Stimulated activated CD8-positive, alpha-beta memory T cell treated with anti-CD3 and anti-CD28 coated beads, Interleukin-15, amount 100 ng/mL, for 24 hours (primary cell): Measurements from ENCODE around the gene ITGA11.

Experiments
- DNase-seq: peaks from one replicate; pipeline ENCODE4 v3.0.0-alpha.2; 2020; ENCODE audit warnings: low read depth

Gene ITGA11

GRCh38 chr15:68352401-68353062 is 79.4 kb downstream of the ITGA11 start:
- no peak for DNase-seq

DNA sequence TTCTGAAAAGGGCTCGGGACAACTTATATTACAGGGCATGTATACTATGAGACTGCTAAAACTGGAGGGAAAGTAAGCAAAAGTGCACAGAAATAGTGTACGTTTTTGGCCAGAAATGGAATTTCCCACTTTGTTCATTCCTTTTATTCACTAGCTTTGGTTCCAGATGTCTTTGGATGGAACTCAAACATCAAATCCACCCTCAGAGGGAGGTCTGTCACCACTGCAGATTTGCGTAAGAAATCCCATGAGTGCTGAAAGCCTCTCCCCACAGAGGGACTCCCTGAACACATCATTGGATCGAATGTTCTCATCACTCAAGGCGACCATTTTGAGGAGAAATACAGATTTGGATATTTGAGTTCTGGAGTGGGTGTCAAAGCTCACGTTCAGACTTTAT is 82.8 kb downstream of the ITGA11 start:
- DNase-seq: no peak

DNA sequence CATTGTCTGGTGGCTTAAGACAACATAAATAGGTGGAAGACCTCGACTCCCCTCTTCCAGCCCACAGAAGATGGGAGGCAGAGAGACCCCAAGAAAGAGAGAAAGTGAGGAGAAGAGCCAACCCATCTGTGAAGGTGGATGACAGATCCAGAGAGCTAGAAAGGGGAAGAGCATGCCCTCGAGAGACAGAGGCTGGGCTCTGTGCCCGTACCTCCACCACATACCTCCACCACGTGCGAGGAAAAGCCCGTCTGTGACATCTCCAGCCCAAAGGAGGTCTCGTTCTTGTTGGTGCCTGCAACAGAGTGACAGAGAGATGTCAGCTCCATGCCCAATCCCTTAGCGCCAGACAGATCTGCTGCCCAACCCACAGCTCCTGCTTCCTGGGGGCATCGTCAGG is 83.4 kb downstream of the ITGA11 start:
- no peak for DNase-seq

DNA sequence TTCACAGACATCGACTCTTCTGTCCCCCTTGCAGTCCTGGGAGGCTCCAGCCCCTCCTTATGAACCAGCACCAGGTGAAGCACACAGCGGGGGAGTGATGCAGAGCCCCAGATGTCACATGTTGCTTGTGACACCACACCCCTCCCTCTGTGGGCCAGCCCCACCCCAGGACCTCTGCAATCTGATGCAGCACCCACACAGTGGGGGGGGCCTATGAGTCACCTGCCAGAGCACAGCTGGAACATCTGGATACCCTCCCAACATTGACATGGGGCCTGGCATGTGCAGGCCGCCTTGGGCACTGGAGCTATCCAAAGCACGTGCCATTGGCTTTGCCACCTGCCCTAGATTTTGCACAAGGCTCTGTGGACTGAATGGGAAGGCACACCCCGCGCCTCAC is 83.9 kb downstream of the ITGA11 start:
- DNase-seq: no peak

GRCh38 chr15:68347392-68347791 is 84.6 kb downstream of the ITGA11 start:
- no peak for DNase-seq

DNA sequence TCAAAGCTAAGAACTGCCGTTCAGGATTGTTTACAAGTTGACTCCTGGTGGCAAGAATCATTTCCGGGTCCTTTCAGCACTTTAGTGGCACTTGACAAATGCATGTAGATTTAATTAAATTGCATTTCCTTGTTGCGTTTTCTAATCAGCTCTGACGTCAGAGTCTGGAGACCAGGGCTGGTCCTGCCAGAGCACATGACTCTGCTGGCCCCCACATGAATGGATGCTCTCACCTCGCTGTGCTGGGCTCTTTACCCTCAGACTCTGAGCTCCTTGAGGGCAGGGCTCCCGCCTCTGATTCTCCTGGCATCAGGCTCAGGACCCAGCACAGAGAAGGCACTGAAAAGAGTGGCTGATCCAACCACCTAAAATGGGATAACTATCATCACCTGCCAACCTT is 85.0 kb downstream of the ITGA11 start:
- DNase-seq: no peak

- DNase-seq: no peak
These were observed 86.5 kb downstream of the ITGA11 start for GRCh38 chr15:68345481-68345880.

DNA sequence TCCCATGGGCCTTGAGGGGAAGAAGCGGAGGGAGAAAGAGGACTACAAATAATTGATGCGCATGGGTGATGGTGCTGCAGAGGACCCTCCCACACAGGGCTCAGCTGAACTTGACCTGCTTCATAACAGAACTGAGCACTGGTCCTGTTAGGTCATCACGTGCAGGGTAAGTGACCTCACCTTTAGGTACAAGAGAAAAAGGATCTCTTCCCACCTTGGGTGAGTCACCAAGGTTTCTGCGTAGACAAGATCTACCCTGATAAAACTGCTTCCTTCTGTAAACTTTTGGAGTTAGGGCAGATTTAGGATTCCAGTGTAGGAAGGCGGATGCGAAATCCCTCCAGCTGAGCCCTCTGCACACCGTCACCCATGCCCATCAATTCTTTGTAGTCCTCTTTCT is 87.4 kb downstream of the ITGA11 start:
- no peak for DNase-seq

DNA sequence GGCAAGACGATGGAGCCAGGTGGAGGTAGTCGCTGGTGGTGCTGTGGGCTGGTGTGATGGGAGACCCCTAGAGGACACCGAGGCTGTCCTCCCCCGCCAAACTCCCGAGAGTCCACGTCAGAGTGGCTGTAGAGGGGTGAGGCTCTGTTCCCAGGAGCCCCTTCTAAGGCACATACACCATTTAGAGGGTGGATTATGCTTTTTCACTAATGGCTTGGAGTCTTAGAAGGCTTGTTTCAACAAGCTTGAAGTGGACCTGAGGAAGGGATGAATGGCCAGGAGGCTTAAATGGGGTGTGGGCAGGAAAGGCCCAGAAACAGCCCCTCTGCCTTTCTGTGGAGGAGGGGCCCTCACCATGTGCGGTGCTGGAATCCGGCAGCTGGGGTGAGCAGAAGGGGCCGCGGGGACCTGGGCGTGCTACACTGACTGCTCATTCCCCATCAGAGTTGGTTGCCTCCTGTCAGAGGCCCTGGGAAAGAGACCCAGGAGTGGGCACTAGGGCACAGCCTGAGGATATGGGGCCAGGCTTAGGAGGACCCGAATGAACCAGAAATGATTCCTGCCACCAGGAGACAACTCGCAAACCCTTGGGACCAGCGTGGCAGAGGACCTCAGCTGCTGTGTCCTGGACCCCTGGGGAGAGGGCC is 88.3 kb downstream of the ITGA11 start:
- DNase-seq: no peak

GRCh38 chr15:68341760-68342725 is 89.9 kb downstream of the ITGA11 start:
- no peak for DNase-seq

DNA sequence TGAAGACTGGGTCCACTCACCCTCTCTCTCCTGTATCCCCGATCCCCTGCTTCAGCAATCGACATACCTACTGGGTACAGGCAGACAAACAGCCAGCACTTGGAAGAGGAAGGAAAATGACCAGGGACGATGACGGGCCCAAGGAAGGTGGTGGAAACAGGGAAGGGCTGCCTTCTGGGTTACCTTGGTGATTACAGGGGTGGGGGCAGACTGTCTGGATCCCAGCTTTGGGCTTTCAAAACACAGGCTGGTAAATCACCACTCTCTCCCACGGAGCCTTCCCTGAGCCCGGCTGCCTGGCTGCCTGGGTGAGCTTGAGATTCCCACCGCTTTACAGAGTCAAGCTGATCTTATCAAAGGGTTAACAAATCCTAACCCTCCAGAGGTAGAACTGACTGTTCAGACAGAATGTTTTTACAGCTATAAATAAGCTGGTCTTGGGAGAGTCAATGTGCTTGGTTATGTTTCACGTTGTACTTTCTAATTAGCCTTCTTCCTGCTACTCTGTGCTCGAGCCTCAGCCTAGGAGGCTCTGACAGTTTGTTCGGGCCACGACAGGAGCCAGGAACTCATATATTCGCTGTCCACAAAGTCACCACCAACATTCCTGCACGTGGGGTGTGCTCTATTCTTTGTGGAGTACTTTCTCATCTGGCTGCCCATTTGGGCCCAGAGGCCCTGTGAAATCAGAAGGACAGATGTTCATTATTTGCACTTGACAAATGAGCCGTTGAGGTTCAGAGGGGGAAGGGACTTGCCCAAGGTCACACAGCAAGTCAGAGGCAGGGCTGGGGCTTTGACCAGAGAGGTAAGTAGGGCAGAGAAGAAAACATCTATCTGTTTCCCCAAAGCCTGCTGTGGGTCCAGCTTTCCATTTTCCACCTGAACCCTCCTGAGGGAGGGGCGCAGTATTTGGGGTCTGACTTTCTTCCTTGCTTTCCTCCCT is 91.0 kb downstream of the ITGA11 start:
- no peak for DNase-seq

GRCh38 chr15:68339481-68339880 is 92.5 kb downstream of the ITGA11 start:
- no peak for DNase-seq

DNA sequence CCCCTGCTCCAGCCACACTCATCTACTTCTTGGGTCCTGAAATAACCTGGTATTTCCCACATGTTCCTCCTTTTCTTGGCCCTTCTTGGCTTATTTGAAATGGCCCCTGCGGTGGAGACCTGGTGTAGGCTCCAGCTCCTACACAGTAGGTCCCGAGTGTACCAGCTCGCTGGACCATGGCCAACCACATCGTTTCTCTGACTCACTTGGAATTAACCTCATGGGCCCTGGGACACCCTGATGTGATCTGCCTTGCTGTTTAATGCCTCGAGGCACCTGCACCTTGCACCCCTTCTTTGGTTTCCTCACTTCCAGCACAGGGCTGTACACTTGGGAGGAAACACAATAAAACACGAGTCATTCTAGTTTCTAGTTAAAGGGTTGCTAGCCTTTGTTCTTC is 94.1 kb downstream of the ITGA11 start:
- DNase-seq: no peak

GRCh38 chr15:68336516-68336915 is 95.4 kb downstream of the ITGA11 start:
- no peak for DNase-seq

GRCh38 chr15:68335655-68336054 is 96.3 kb downstream of the ITGA11 start:
- no peak for DNase-seq

DNA sequence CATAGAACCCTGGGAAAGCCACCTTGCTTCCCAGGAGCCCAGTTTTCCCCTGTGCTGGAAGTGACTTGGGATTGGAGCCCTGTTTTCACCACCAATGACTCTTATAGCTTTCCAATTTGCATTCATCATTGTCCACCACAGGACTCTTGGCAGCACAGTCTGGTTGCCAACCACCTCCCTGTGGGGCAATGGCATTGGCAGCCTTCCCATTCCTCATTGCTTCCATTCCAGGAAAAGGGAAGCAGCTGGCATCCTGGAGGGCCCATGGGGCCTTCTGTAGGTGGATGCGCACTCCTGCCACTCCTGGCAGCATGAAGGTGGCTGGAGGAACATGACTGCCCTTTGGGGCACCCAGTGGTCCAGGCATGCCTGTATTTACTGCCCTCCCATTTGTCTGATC is 96.7 kb downstream of the ITGA11 start:
- DNase-seq: no peak

GRCh38 chr15:68334661-68335124 is 97.3 kb downstream of the ITGA11 start:
- DNase-seq: no peak

DNA sequence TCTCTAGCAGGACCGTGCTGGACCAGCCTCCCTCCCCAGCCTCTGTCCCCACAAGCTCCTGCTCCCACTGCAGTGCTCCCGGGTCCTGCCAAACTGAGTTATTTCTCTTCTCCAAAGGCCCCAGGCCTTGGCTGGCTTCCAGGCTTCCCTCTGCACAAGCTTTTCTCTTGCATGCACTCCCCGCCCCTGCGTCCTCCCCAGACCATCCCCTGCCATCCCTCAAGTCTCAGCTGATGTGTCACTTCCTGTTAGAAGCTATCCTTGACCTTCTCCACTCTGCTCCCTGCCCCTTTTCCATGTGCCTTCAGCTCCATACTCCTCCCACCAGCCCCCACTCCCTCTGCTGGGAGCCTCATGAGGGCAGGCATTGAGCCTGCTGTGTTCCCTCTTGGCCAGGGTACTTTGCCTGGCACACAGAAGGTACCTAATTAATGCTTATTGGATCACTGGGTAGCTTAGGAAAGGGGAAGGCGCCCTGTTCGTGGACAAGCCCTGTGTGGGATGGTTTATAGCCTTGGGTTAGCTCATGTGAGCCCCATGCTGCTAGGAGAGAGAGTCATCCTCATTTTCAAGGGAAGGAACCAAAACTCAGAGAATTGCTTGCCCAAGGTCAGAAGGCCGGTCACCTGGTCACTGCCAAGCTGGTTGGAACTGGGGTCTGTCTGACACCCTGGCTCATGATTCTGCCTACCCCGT is 98.0 kb downstream of the ITGA11 start:
- DNase-seq: no peak

GRCh38 chr15:68332266-68332665 is 99.7 kb downstream of the ITGA11 start:
- DNase-seq: no peak

- DNase-seq: no peak
These were observed 101.1 kb downstream of the ITGA11 start for GRCh38 chr15:68330901-68331300.

GRCh38 chr15:68330416-68330815 is 101.5 kb downstream of the ITGA11 start:
- DNase-seq: no peak
